HCT116 (cell line): Measurements from ENCODE around the gene TMCO6. TPM values are rescaled to one million over a fixed set of nuclear protein-coding genes. Genes with fewer than 3 reads are reported as not detected.

ENCODE experiments used
- ATAC-seq: fragments of 200-7000 bp; cut with Tn5 transposase; 2 replicates; pipeline ENCODE4 v1.9.1; 2020; ENCODE audit warnings: mild to moderate bottlenecking, moderate library complexity
- BruUV-seq: library from RNA; stranded (reverse); fragments of 400-500 nt; replicated peaks from 2 replicates; lab custom pipeline; 2021; lab: Mats Ljungman, UMichigan
- CTCF ChIA-PET: fragments of 300-600 bp; sonication (Branson Sonifier 250); formaldehyde crosslinking; loops from one replicate; lab custom pipeline; 2021; ENCODE audit warnings: antibody characterized with exemption; lab: Charles Lee
- POLR2A ChIA-PET: fragments of 300-600, 350-600 bp; sonication (Branson Sonifier 250); formaldehyde crosslinking; loops from one replicate; lab custom pipeline; 2021; ENCODE audit warnings: antibody characterized with exemption; lab: Charles Lee
- RAD21 ChIA-PET, 2 experiments: fragments of 300-600 bp; sonication (Branson Sonifier 250); formaldehyde crosslinking; loops; one replicate each; lab custom pipeline; 2023; ENCODE audit warnings: low total read pairs in 2 of 2; ENCODE audit not compliant: uncharacterized antibody in 2 of 2, unreplicated experiment in 2 of 2, low non-redundant PET in 1 of 2; lab: Charles Lee
- DNase-seq: peaks from one replicate; pipeline ENCODE4 v3.0.0-alpha.2; 2010; ENCODE audit warnings: low read depth, low spot score
- H2AFZ ChIP-seq: fragments of 200-600 bp; shearing (Covaris generic), sonication (generic); 2 replicates; pipeline ENCODE4 v1.6.1; 2017; ENCODE audit warnings: low read depth, mixed run types, mixed read lengths, antibody characterized with exemption, low read length; ENCODE audit not compliant: poor library complexity, severe bottlenecking
- H3K27ac ChIP-seq: 2 replicates; pipeline ENCODE4 v1.5.1; 2012; ENCODE audit warnings: low read depth, low read length
- H3K27me3 ChIP-seq: fragments of 200-600 bp; sonication (generic); 2 replicates; pipeline ENCODE4 v1.6.1; 2016; ENCODE audit warnings: mixed run types, low read length, mixed read lengths; ENCODE audit not compliant: insufficient read depth
- H3K36me3 ChIP-seq, 2 experiments: fragments of 200-500 bp in 1 of 2; fragments of 200-600 bp in 1 of 2; sonication (Bioruptor generic) in 1 of 2; sonication (generic) in 1 of 2; 2 replicates each; pipeline versions ENCODE4 v1.5.1 to v1.6.1; 2014 to 2016; ENCODE audit warnings: low read length in 2 of 2, inconsistent platforms in 1 of 2, mixed read lengths in 1 of 2, mixed run types in 1 of 2; ENCODE audit not compliant: insufficient read depth in 2 of 2, control insufficient read depth in 1 of 2
- H3K4me1 ChIP-seq, 2 experiments: fragments of 200-600 bp in 1 of 2; sonication (generic) in 1 of 2; 2 replicates each; pipeline versions ENCODE4 v1.5.1 to v1.6.1; 2012 to 2017; ENCODE audit warnings: low read length in 2 of 2, inconsistent platforms in 1 of 2, mild to moderate bottlenecking in 1 of 2, mixed read lengths in 1 of 2, mixed run types in 1 of 2, moderate library complexity in 1 of 2; ENCODE audit not compliant: insufficient read depth in 2 of 2, control insufficient read depth in 1 of 2
- H3K4me2 ChIP-seq: fragments of 200-600 bp; sonication (generic); 2 replicates; pipeline ENCODE4 v1.6.1; 2017; ENCODE audit warnings: mixed run types, low read length, mixed read lengths
- H3K4me3 ChIP-seq, 2 experiments: fragments of 200-600 bp in 1 of 2; sonication (generic) in 1 of 2; replicated peaks in 1 of 2; 2 replicates each; pipeline ENCODE4 v1.5.1; 2011 to 2016; ENCODE audit warnings: low read length in 2 of 2, control low read depth in 1 of 2, low read depth in 1 of 2, mild to moderate bottlenecking in 1 of 2, mixed read lengths in 1 of 2, mixed run types in 1 of 2
- H3K79me2 ChIP-seq: fragments of 200-600 bp; sonication (generic); 2 replicates; pipeline ENCODE4 v1.6.1; 2017; ENCODE audit warnings: mild to moderate bottlenecking, mixed run types, low read length, moderate library complexity, mixed read lengths; ENCODE audit not compliant: insufficient read depth
- H3K9ac ChIP-seq: fragments of 200-600 bp; sonication (generic); 2 replicates; pipeline ENCODE4 v1.6.1; 2016; ENCODE audit warnings: low read length, mixed read lengths
- H3K9me2 ChIP-seq: fragments of 200-600 bp; sonication (generic), shearing (Covaris generic); 2 replicates; pipeline ENCODE4 v1.6.1; 2017; ENCODE audit warnings: mixed run types, mild to moderate bottlenecking, moderate library complexity; ENCODE audit not compliant: insufficient read depth
- H3K9me3 ChIP-seq, 2 experiments: fragments of 200-500 bp in 1 of 2; fragments of 200-600 bp in 1 of 2; sonication (Bioruptor generic) in 1 of 2; sonication (generic) in 1 of 2; 2 replicates each; pipeline ENCODE4 v1.6.1; 2014 to 2017; ENCODE audit warnings: low read length in 2 of 2, mixed read lengths in 2 of 2, inconsistent platforms in 1 of 2, low read depth in 1 of 2, mild to moderate bottlenecking in 1 of 2, mixed run types in 1 of 2, moderate library complexity in 1 of 2; ENCODE audit not compliant: control insufficient read depth in 1 of 2, insufficient read depth in 1 of 2
- H4K20me1 ChIP-seq: fragments of 200-600 bp; sonication (generic), shearing (Covaris generic); 2 replicates; pipeline ENCODE4 v1.6.1; 2017; ENCODE audit warnings: mixed run types, mild to moderate bottlenecking, moderate library complexity; ENCODE audit not compliant: insufficient read depth
- ATF3 ChIP-seq: IDR thresholded peaks from 2 replicates; pipeline ENCODE4 v1.6.1; 2012
- CEBPB ChIP-seq: IDR thresholded peaks from 2 replicates; pipeline ENCODE4 v1.6.1; 2012; ENCODE audit warnings: low read depth
- JUND ChIP-seq: IDR thresholded peaks from 2 replicates; pipeline ENCODE4 v1.6.1; 2012
- SP1 ChIP-seq: IDR thresholded peaks from 2 replicates; pipeline ENCODE4 v1.6.1; 2012; ENCODE audit warnings: low read depth
- SRF ChIP-seq: IDR thresholded peaks from 2 replicates; pipeline ENCODE4 v1.6.1; 2012; ENCODE audit warnings: low read depth
- TCF7L2 ChIP-seq: IDR thresholded peaks from 2 replicates; pipeline ENCODE4 v1.7.0; 2011; ENCODE audit warnings: borderline replicate concordance, inconsistent platforms; ENCODE audit not compliant: insufficient read depth, insufficient read length; ENCODE audit errors: extremely low read depth
- YY1 ChIP-seq: IDR thresholded peaks from 2 replicates; pipeline ENCODE4 v1.6.1; 2011; ENCODE audit warnings: low read length, low read depth, moderate library complexity, mild to moderate bottlenecking; ENCODE audit not compliant: insufficient replicate concordance; ENCODE audit errors: extremely low read depth
- ZBTB33 ChIP-seq: IDR thresholded peaks from 2 replicates; pipeline ENCODE4 v1.6.1; 2011; ENCODE audit warnings: mild to moderate bottlenecking, low read length, moderate library complexity; ENCODE audit not compliant: insufficient replicate concordance; ENCODE audit errors: extremely low read depth
- ZFX ChIP-seq: fragments of 450-650 bp; IDR thresholded peaks from 2 replicates; pipeline ENCODE4 v1.6.1; 2017
- intact Hi-C: fragments of 100-400 bp; cut with micrococcal nuclease; formaldehyde crosslinking; loops from 2 replicates; pipeline ENCODE4 v1.10.0; 2022
- total RNA-seq: library from RNA; stranded (reverse); gene quantifications from one replicate; pipeline ENCODE4 v1.2.1, GENCODE V29; 2021; ENCODE audit not compliant: unreplicated experiment

The TMCO6 gene
- total RNA-seq, 1 experiment from 2014 or later: 28.0 TPM

GRCh38 chr5:140630292-140631035 is 8.8 kb upstream of the TMCO6 start:
- ChIA-PET CTCF (interaction anchor here (1.3 kb wide), 1 partner anchor 258 kb away, joined by 3 read pairs; no protein-coding TSS in a partner anchor), POLR2A (no interaction called here), RAD21 (no interaction called here)
- no peak overlapping the region for H3K9ac ChIP-seq
- H3K4me2 ChIP-seq: no peak overlapping the region
- intact Hi-C loops: no loop called here
- H3K9me2 ChIP-seq: no peaks in the 10 kb centered on the region
- ATAC-seq (no peak), DNase-seq (no peak)
- no peaks in the 10 kb centered on the region for H3K9me3 ChIP-seq
- no peak for TF ChIP-seq ATF3
- no peak for TF ChIP-seq YY1
- no peak for TF ChIP-seq JUND
- no peak for TF ChIP-seq CEBPB
- peaks cover 0 to 10% of the 10 kb centered on the region in 2 experiments; a peak in 2 of 4 replicates for H3K4me1 ChIP-seq
- no peaks in the 10 kb centered on the region for H4K20me1 ChIP-seq
- no peak overlapping the region for H2AFZ ChIP-seq
- H3K27ac ChIP-seq: no peak overlapping the region
- no peaks in the 10 kb centered on the region for H3K27me3 ChIP-seq
- H3K4me3 ChIP-seq: no peak overlapping the region
- no peaks in the 10 kb centered on the region for H3K79me2 ChIP-seq
- BruUV-seq: no TSS peak
- H3K36me3 ChIP-seq: no peaks in the 10 kb centered on the region

GRCh38 chr5:140631036-140631417 is 8.2 kb upstream of the TMCO6 start:
- Histone ChIP-seq H3K9ac (no peak overlapping the region), H3K27me3 (no peaks in the 10 kb centered on the region), H4K20me1 (no peaks in the 10 kb centered on the region), H3K79me2 (no peaks in the 10 kb centered on the region), H3K4me2 (no peak overlapping the region), H3K27ac (no peak overlapping the region), H3K9me2 (no peaks in the 10 kb centered on the region), H3K36me3 (no peaks in the 10 kb centered on the region), H3K4me3 (no peak overlapping the region), H3K4me1 (peaks cover 0 to 10% of the 10 kb centered on the region in 2 experiments; a peak in 2 of 4 replicates), H2AFZ (no peak overlapping the region), H3K9me3 (no peaks in the 10 kb centered on the region)
- DNase-seq (no peak), ATAC-seq (no peak)
- TF ChIP-seq ZFX: no peak
- TF ChIP-seq SP1: no peak
- TF ChIP-seq TCF7L2: no peak
- TF ChIP-seq CEBPB: no peak
- TF ChIP-seq SRF: no peak
- no peak for TF ChIP-seq ZBTB33
- no peak for TF ChIP-seq YY1
- intact Hi-C loops: no loop called here
- ChIA-PET CTCF (interaction anchor here (1.3 kb wide), 1 partner anchor 258 kb away, joined by 3 read pairs; no protein-coding TSS in a partner anchor), RAD21 (no interaction called here), POLR2A (no interaction called here)
- BruUV-seq: no TSS peak
